Activated CD4-positive, alpha-beta T cell treated with anti-CD3 and anti-CD28 coated beads, Interleukin-2, amount 50 U/mL, for 4 hours (primary cell): ENCODE measurements around the gene CNRIP1.

Experiments used
- DNase-seq, 2 experiments: peaks; one replicate each; pipeline ENCODE4 v3.0.0-alpha.2; 2020

CNRIP1 gene

DNA sequence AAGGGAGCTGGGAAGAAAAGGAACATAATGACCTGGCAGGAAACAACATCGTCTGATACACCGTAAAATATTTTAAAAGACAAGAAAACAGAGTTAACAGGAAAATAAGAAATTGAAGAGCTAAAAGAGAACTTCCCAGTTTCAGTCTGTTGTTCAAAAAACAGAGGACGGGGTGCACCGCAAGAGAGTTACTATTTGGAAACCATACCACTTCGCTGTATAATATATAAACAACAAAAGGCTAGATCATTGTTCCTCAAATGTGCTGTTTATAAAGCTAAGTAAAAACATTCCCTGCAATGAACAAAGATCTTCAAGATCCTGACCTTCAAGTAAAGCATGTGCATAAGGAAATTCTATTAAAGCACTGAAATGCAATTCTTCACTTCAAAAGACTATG is 69.6 kb downstream of the CNRIP1 start:
- no peak for DNase-seq

- DNase-seq = no peak
Observed at GRCh38 chr2:68248806-68249205, 70.9 kb downstream of the CNRIP1 start.

GRCh38 chr2:68248361-68248760 is 71.4 kb downstream of the CNRIP1 start:
- no peak for DNase-seq

GRCh38 chr2:68246396-68246795 is 73.4 kb downstream of the CNRIP1 start:
- DNase-seq = no peak

- no peak for DNase-seq
Observed at GRCh38 chr2:68245672-68246071, 74.1 kb downstream of the CNRIP1 start.

- DNase-seq = no peak
Observed at GRCh38 chr2:68245066-68245465, 74.7 kb downstream of the CNRIP1 start.

DNA sequence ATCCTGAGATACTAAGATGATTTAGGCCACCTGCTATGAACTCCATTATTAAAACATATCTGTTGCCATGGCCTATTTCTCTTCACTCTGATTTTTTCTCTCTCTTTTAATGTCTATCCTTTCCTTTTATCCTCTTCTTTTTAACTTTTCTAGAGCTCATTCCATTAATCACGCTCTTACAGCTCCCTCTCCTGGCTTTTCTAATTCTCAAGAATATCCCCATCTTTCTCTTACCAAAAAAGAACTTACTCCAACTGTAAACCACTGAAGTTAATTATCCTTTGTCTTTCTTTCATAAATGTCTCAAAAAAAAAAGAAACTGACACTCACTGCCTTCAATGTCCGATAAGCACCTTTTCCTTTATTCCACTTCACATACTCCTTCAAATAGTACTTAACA is 75.3 kb downstream of the CNRIP1 start:
- no peak for DNase-seq
